H1 (cell line): ENCODE results near the gene RIPK4. TPM values are rescaled to one million over a fixed set of nuclear protein-coding genes. Genes with fewer than 3 reads are reported as not detected.

Experiments used
- CHD7 ChIP-seq: fragments of 300-600 bp; sonication (generic); IDR thresholded peaks from 2 replicates; pipeline ENCODE4 v1.7.1; 2012; ENCODE audit warnings: low read length, moderate library complexity, mild to moderate bottlenecking, inconsistent platforms; ENCODE audit not compliant: insufficient replicate concordance
- NRF1 ChIP-seq: IDR thresholded peaks from 2 replicates; pipeline ENCODE4 v1.6.1; 2011; ENCODE audit warnings: mild to moderate bottlenecking, low read depth, low read length, improper control_type of control experiment
- TAF7 ChIP-seq: optimal IDR thresholded peaks from 2 replicates; pipeline ENCODE3; 2011; ENCODE audit warnings: low read depth, mild to moderate bottlenecking, inconsistent platforms, low read length, moderate library complexity, borderline replicate concordance
- polyA plus RNA-seq, 7 experiments: library from polyadenylated mRNA; depleted of rRNA in 3 of 7; stranded (reverse) in 5 of 7; unstranded in 2 of 7; fragments of >200 nt in 5 of 7; fragments of 200-250 nt in 2 of 7; gene quantifications; 1 replicate in 5 of 7; 2 replicates in 1 of 7; 4 replicates in 1 of 7; pipeline versions ENCODE4 v1.2.1 to v1.2.3, GENCODE V29; 2011 to 2013; ENCODE audit warnings: missing spikeins in 2 of 7, mixed read lengths in 2 of 7
- total RNA-seq: library from RNA; stranded (reverse); fragmentation: NEBNext Ultra II Directional; extraction: Animal tissue kit (Norgen Biotek cat#: 25700); gene quantifications from 2 replicates; pipeline ENCODE4 v1.2.1, GENCODE V29; 2021

The RIPK4 gene
- total and polyA plus RNA-seq, 2 of the 8 experiments (the other 6 are each of a cell fraction or from before 2014, with no cell fraction given), result 2.7 to 5.6 TPM

- no peak for TF ChIP-seq CHD7
- TF ChIP-seq NRF1, result no peak
- TF ChIP-seq TAF7, result no peak
Measured at GRCh38 chr21:41795726-41796125, 28.9 kb upstream of the RIPK4 start (continued).
